ENCODE measurements around the gene CDX1.
A peak's percentile ranks its signal among the peaks of the same experiment; 100 is the strongest.
"Not testable (repeated sequence)": the region's sequence is repeated elsewhere in the genome, so short reads cannot be mapped to it uniquely, and the experiment has no call there.

The CDX1 gene

GRCh38 chr5:150227606-150228273 lies 61.2 kb downstream of the CDX1 start:
- Mint-ChIP-seq H3K4me3 (no peak overlapping the region), H3K4me1 (no peaks in the 10 kb centered on the region), H3K27me3 (no peaks in the 10 kb centered on the region), H3K9me3 (no peaks in the 10 kb centered on the region), H3K27ac (peak overlapping the region in 1 of 2 donors; percentile 59)
- no peak for ATAC-seq
- DNase-seq: no peak

- Mint-ChIP-seq H3K27me3 (no peaks in the 10 kb centered on the region), H3K4me3 (no peak overlapping the region), H3K9me3 (no peaks in the 10 kb centered on the region), H3K27ac (no peak overlapping the region), H3K4me1 (no peaks in the 10 kb centered on the region)
- ATAC-seq (no peak), DNase-seq (no peak)
Observed at GRCh38 chr5:150229571-150229970, 63.0 kb downstream of the CDX1 start.

DNA sequence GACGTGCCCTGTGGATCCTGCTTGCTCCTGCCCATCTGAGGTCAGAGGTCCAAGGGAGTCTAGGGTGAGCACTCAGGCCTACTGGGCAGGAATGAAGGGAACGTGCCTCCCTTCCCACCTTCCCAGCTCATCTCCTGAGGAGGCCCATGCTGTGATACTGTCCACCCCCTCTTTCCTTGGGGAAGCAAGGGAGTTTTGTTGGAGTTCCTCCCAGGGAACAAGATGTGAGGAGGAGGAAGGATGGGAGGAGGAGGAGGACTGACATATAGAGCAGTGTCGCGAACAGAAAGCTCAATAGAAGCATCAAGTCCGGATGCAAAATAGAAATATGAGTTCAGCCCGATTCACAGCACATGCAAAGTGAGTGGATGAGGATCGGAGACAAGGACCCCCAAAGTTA lies 64.3 kb downstream of the CDX1 start:
- H3K9me3 Mint-ChIP-seq: no peaks in the 10 kb centered on the region
- no peak for ATAC-seq
- no peaks in the 10 kb centered on the region for H3K27me3 Mint-ChIP-seq
- DNase-seq: no peak
- no peaks in the 10 kb centered on the region for H3K4me1 Mint-ChIP-seq
- no peak overlapping the region for H3K4me3 Mint-ChIP-seq
- no peak overlapping the region for H3K27ac Mint-ChIP-seq

DNA sequence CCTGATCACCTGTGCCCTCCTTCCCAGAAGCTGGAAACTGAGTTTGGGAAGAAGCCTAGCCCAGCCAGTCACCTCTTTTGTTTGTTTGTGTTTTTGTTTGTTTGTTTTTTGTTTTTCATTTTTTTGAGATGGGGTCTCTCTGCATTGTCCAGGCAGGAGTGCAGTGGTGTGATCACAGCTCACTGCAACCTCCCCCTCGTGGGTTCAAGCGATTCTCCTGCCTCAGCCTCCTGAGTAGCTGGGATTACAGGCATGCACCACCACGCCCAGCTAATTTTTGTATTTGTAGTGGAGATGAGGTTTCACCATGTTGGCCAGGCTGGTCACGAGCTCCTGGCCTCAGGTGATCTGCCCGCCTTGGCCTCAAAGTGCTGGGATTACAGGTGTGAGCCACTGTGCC lies 67.1 kb downstream of the CDX1 start:
- ATAC-seq, H3K27me3 Mint-ChIP-seq, H3K4me3 Mint-ChIP-seq, H3K4me1 Mint-ChIP-seq, DNase-seq, H3K9me3 Mint-ChIP-seq, H3K27ac Mint-ChIP-seq: not testable (repeated sequence)

All from stimulated activated naive CD8-positive, alpha-beta T cell treated with anti-CD3 and anti-CD28 coated beads, Interleukin-15, amount 100 ng/mL, for 72 hours (primary cell).